COLO829 (cell line): Measurements from ENCODE around the gene SRSF6.
"Not testable (repeated sequence)": the region's sequence is repeated elsewhere in the genome, so short reads cannot be mapped to it uniquely, and the experiment has no call there.

Source experiments
- DNase-seq: peaks from one replicate; pipeline ENCODE4 v3.0.0; 2012; ENCODE audit warnings: low spot score

Gene SRSF6

DNA sequence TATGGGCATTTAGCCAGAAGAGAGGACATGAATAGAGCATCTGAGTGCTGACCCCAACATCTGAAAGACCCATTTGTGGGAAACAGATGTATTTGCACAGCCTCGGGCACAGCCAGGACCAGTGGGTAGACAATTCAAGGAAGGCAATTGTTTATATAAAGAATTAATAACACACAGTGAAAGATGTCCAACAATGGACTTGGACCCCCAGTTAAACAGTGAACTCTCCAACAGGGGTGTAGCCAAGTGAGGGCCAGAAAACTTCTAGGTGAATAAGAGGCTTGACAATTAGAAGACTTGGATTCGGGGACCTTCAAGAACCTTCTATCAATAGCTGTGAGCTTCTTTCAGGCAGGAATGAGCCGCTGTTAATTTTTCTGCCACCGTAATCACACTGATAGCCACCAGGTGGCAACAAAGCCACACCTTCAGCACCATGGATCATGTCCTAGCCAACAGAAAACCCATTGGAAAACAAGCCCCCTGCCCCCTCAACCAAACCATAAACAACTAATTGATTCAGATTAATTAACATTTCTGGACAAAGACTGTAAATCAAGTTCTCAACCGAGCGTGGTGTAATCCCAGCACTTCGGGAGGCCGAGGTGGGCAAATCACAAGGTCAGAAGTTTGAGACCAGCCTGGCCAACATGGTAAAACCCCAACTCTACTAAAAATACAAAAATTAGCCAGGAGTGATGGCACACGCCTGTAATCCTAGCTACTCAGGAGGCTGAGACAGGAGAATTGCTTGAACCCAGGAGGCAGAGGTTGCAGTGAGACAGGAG, 8.8 kb upstream of the SRSF6 start:
- DNase-seq: peak; percentile 75

DNA sequence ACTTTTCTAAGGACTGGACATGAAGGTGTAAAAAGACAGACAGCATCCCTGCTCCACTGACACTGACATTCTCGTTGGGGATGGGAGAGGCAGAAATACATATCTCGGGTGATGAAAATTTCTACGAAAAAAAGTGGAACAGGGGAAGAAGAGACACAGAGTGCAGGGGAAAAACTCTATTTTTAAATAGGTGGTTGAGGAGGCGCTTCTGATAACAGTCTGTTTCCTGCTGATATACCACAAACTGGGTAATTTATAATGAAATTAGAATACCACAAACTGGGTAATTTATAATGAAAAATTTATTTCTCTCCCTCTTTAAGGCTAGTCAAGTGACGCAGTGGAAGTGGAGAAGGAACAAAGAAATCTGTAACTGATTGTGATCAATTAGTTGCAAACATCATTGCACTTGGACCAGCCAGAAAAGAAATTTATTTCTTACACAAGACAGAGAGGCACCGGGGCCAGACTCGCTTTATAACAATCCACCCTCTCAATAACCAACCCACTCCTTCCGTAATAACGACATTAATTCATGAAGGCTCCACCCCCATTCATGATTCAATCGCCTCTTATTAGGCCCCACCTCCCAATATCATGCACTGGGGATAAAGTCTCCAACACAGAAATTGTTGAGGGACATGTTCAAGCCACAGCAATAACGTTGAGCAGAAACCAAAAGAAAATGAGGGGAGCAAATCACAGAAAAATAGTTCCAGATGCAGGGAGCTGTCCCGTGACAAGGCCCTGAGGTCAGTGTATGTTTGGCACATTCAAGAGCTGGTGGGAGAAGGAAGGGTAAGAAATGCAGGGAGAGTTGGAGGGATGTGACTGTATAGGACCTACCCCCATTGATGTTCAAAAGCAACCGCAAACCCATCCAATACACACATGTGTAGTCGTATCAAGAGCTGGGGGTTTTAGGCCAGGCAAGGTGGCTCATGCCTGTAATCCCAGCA, 6.6 kb upstream of the SRSF6 start:
- DNase-seq: no peak

DNA sequence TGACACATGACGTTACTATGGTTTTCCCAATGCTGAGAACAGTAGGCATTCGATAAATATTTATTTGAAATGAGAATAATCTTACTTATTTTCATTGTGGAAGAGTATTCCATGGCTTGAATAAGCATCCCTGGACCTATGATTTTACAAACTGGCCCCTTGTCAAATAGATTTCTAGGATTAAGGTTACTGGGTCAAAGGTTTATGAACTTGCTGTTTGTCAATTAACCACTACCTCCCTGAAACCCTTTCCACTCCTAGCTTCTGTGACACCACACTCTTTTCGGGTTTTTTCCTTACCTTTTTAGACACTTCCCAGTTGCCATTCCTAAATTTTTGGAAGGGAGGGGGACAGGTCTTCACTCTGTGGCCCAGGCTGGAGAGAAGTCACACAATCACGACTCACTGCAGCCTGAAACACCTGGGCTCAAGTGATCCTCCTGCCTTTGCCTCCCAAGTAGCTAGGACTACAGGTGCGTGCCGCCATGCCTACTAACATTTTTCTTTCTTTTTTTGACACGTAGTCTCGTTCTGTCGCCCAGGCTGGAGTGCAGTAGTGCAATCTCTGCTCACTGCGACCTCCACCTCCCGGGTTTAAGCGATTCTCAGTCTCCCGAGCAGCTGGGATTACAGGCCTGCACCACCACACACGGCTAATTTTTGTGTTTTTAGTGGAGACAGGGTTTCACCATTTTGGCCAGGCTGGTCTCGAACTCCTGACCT, 5.1 kb upstream of the SRSF6 start:
- DNase-seq: no peak

DNA sequence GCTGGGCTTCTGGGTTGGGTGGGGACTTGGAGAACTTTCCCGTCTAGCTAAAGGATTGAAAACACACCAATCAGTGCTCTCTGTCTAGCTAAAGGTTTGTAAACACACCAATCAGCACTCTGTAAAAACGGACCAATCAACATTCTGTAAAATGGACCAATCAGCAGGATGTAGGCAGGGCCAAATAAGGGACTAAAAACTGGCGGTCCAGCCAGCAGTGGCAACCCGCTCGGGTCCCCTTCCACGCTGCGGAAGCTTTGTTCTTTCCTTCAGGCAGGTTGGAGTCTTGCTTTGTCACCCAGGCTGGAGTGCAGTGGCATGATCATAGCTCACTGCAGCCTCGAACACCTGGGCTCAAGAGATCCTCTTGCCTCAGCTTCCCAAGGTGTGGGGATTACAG, 1.4 kb upstream of the SRSF6 start:
- DNase-seq: not testable (repeated sequence)

DNA sequence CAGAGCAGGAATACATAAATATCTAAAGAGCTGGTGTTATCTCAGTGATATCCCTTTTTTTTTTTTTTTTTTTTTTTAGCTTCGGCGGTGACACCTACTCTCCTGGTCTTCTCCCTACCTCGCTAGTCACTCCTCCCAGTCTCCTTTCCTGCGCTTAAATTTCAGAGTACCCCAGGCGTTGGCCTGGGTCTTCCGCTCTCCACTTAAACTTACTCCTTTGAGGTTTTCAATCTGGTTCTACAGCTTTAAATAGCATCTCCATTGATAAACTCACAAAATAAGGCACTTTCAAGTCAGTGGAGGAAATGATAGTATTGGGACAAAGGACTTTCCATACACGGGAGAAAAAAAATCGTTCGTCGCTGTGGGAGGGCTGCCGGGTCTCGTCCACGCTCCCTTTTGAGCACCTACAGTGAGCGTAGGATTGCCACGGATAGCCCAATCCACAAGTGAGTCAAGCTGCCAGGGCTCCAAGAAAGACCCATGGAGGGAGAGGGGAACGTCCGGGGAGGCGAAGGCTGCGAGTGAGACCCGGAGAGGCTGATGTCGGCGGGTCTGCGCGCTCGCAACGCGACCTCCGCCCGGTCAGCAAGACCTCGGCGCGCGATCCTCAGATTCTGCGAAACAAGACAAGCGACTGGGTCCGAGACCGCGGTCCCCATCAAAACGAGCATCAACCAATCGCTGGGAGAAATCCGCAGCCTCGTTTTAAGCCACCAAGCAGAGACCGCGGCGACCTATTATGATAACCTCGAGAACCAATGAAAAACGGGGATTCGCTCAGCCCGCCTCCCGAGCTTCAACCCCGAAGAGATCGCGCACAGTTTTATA, 672 bp upstream of the SRSF6 start:
- DNase-seq: peak; percentile 96

DNA sequence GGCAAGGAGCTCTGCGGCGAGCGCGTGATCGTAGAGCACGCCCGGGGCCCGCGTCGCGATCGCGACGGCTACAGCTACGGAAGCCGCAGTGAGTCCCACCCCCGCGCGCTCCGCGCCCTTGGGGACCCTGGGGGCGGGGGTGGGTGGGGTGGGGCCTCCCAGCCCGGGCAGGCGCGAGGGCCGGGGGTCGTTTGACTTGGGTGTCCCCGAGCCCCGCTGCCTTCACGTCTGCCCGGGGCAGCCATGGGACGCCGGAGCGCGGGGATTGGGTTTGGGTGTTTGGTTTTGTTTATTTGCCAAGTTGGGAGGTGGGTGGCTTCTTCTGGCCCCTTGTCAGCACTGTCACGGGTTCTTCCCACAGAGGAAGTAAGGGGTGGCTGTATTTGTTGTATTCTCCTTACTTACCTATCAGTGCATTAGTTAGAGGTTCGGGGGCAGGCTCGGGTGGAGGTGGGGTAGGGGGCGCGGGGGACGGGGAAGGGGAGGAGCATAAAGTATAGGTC, 777 bp downstream of the SRSF6 start:
- no peak for DNase-seq

DNA sequence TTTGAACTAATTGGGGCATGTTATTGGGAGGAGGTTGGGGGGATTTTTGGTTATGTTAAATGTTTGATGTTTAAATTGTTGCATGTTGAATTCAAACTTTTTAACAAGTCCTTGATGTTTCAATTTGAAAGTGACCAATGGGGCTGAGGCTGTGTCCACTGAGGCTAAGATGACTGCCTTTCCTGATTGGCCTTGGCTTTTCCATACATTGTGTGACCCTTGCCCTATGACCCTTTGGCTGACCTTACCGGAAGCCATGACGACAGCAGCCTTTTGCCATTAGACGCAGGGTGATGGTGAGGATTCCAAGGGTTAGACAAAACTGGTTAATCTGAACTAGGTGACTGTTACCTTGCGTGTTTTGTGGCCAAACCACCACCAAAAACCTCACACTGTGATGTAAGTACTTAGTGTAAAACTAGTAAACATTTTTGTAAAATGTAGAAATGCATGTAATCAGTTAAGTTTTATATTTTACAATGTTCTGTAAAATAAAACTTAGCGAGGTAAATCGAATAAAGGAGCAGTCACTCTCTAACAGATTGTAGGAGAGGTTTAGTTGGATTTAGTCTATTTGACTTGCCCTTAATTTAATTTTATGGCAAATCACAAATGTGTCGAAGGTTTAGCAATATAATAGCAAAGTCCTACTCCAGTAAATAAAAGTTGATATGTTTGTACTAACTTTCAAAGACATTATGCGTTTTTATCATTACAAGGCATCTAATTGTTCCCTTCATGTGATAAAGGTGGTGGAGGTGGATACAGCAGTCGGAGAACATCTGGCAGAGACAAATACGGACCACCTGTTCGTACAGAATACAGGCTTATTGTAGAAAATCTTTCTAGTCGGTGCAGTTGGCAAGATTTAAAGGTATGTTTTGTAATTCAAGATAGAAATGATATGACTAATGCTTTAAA, 1.6 kb downstream of the SRSF6 start:
- DNase-seq: no peak

DNA sequence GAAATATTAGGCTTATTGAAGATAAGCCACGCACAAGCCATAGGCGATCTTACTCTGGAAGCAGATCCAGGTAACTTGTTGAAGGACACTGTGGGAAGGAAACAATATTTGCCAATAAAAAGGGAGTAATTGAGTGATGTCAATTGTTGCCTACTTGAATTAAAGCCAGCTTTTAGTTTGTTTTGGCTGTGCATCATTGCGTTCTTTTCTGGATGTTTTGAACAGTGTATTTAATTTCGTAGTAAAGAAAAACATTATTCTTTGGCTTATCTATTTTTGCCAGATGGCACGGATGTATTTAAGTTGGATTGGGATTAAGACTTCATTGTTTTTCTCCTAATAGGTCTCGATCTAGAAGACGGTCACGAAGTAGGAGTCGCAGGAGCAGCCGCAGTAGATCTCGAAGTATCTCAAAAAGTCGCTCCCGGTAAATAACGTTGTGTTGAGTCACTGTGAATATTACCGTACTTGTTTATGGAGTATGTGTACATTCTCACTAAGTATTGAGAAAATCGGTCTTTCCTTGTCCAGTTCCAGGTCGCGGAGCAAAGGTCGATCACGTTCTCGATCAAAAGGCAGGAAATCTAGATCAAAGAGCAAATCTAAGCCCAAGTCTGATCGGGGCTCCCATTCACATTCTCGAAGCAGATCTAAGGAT, 2.6 kb downstream of the SRSF6 start:
- DNase-seq: no peak

DNA sequence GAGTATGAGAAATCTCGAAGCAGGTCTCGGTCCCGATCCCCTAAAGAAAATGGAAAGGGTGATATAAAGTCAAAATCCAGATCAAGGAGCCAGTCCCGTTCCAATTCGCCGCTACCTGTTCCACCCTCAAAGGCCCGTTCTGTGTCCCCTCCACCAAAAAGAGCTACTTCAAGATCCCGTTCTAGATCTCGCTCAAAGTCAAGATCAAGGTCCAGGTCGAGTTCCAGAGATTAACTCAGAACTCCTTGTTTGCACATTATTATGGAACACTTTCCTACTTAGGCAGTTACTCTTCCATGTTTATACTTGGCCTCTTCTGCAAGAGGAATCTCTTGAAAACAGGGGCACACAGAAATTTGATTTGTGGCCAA, 3.1 kb downstream of the SRSF6 start:
- DNase-seq: no peak

DNA sequence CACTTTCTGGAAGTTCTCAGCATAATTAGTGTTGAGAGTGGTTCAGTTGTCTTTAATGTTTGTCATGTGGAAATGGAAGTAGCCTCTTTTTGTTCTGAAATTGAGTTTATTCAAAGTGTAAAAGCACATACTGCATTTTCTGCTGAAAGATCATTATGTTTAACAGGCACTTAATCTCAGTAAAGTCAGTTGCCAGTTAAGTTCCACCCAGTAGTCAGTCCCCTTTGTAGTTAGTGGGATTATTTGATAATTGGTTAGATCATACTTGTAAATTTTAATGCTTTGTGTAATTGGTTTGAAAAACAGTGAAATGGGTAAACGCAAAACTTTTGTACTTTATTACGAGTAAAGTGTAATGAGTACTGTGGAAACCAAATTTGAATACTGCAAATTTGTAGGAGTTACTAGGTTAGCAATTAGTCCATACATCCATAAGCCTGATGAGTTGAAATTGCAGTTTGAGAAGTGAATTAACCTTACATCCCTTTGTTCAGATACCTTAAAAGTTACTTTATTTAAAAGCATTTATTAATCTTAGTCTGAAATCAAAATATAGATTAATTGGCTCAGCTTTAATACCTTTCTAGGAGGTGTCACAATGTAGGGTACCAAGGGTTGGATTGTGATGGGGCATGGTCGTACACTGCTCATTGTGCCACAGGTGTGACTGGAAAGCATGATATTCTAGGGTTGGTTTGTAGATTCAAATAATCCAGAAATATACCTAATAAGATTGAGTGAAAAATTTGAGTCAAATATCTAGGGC, 4.4 kb downstream of the SRSF6 start:
- DNase-seq: no peak

DNA sequence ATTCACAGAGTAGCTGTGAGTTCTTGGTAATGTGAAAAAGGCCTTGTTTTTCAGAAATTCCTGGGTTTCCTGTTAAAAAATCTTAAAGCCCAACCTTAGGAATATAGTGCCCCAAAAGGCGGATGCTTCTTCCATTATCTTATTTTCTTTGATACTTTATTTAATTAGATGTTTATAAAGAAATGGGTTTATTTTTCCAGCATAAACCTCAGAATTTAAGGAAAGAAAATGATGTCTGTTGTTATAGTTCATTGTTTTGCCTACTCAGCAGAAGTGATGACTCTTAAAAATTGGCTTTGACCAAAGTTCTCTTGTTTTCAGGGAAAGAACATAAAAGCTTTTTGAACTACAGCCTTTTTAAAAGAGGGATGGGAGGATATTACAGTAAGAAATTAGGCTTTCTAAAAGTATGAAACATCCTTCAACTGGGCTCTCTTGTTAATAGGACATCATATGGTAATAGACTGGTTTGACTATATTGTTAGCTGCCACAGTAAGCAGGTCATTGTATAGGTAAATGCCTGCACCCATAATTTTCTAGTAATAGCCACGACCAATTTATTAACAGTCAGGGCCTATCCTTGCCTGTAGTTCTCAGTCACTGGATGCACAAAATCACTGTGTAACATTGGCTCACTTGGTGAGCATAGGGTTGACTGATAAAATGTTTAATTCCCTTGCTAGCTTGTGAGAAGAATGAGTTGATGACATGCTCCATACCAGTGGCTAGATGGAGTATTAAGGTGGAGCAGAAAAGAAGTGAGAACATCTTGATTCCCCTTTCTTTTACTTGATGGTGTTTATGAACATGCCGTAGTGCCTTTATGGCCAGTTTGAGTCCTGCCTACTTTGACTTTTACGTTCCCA, 5.2 kb downstream of the SRSF6 start:
- DNase-seq: no peak

DNA sequence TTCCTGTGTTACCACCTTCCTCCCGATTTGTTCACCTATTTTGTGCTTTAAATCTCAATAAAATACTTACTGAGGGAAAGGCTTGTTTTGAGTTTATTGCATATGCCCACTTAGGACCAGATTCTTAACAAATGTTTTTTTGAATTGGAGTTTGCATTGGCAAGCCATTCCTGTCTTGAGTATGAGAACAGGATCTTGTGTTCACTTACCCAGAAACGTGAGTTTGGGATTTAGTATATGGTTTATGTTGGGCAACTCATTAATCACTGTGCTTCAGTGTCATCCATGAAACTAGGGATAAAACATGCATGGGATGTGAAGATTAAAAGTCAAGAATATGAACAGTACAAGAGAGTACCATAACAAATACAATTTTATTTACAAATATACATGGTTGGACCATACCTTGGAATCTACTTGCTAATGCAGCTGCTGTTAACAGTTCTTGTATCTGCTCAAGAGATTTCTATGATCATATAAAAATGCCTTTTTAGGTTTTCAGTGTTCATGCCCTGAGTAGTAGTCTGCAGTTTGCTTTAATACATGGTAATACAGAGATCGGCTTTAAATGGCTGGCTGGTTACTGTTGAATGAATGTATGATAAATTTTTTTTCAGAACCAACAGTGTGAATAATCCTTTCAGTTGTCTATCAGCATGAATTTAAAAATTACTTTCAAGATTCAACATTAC, 6.0 kb downstream of the SRSF6 start:
- DNase-seq: no peak

DNA sequence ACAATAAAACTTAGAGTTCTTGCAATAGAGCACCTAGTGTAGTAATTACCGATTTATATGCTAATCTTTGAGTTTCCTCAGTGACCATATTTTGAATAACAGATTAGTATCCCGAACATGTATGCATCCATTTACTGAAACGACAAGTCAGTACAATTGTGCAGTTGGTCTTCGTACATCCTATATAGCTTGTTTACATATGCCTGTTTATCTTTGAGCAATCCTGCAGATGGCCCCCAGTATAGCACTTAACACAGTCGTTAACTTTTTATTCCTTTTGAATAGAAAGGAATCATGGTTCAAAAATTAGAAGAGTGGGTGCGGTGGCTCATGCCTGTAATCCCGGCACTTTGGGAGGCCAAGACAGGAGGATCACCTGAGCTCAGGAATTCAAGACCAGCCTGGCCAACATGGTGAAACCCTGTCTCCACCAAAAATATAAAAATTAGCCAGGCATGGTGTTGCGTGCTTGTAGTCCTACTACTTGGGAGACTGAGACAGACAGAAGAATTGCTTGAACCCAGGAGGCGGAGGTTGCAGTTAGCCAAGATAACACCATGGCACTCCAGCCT, 6.6 kb downstream of the SRSF6 start:
- DNase-seq: no peak

DNA sequence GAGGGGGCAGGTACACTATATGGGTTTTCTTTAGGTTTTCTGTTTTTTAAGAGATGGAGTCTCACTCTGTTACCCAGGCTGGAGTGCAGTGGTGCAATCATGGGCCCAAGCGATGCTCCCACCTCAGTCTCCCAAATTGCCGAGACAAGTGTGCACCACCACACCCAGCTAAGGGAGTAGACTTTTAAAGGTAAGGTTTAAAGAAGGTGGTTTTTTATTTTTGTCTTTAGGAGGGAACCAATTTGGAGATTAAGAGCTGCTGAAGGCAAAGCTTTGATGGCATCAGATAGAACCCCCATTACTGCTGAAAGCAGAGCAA, 7.9 kb downstream of the SRSF6 start:
- no peak for DNase-seq

DNA sequence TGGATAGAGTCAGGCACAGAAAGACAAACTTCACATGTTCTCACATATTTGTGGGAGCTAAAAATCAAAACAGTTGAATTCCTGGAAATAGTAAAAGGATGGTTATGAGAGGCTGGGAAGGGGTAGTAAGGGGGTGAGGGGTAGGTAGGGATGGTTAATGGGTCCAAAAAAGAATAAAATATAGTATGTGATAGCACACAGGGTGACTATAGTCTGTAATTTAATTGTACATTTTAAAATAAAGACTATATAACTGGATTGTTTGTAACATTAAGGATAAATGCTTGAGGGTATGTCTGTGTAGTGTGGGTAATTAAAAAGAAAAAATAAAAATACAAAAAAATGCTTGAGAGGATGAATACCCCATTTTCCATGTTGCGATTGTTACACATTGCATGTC, 9.9 kb downstream of the SRSF6 start:
- DNase-seq: no peak

DNA sequence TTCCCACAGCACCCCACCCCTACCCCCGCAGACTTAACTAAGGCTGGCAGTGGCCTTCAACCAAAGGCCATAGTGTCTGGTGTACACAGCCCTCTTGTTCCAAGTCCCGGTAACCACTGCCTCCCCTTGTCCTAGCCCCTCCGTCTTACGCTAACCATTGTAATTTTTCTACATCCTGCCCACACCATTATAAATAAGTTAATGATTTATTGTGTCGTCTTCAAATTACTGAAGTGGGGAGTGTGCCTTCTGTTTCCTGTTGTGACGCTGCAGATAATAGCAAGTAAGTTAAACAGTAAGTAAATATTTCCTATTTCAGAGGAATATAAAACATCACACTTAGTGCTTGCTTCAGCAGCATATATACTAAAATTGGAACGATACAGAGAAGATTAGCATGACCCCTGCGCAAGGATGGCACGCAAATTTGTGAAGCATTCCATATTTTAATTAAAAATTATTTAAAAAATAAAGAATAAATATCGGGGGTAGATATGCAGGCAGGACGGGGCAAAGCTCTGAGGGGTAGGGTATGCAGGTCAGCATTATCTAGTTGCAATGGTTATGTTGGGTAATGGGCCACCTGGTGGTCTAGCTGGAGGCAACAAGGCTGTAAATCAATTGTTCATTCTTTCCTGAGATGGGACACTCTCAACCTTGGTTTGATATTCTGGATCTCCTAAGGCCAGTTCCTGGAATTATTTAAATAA, 15.1 kb downstream of the SRSF6 start:
- no peak for DNase-seq

DNA sequence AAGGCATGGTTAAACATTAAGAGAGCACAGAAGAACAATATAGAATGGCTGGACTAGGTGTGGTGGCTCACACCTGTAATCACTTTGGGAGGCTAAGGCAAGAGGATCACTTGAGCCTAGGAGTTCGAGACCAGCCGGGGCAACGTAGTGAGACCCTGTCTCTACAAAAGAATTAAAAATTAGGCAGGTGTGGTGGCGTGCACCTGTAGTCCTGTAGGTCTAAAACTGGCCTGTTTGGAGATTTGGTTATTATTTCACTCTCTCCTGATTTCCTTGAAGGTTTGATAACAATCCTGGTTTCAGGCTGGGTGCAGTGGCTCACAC, 15.6 kb downstream of the SRSF6 start:
- no peak for DNase-seq
